Measurements from ENCODE around the gene TMEM8B. TPM values are rescaled to one million over a fixed set of nuclear protein-coding genes. Genes with fewer than 3 reads are reported as not detected.

TMEM8B gene
- total and polyA plus RNA-seq, 10 donors = 2.9 to 9.8 (median 6.2) TPM

GRCh38 chr9:35852876-35853865, 24.1 kb downstream of the TMEM8B start:
- no peak overlapping the region for H3K4me3 ChIP-seq
- H3K27me3 ChIP-seq (replicated peaks in 1 of 7) = peaks cover 0 to 23% (median 0%) of the 10 kb centered on the region in 7 donors
- H3K9me3 ChIP-seq = no peaks in the 10 kb centered on the region
- no peak for TF ChIP-seq CTCF (IDR thresholded peaks at IDR 0.05 in 8 of 11, conservative IDR thresholded peaks at IDR 0.05 in 3 of 11)
- no peak for TF ChIP-seq POLR2A (IDR thresholded peaks at IDR 0.05)
- TF ChIP-seq POLR2AphosphoS5 (IDR thresholded peaks at IDR 0.05) = no peak
- H3K4me1 ChIP-seq = peaks cover 0 to 19% (median 6%) of the 10 kb centered on the region in 6 donors
- intact Hi-C loops (cut with DNase I; ENCODE audit: low total_unique reads) = no loop called here
- WGBS, 5 donors = 83 to 86% (median 84%) methylated on average over 20 to 25 of the region's 25 CpGs
- peak; percentile 64 for DNase-seq
- H3K27ac ChIP-seq = no peak overlapping the region
- H3K36me3 ChIP-seq = no peaks in the 10 kb centered on the region

GRCh38 chr9:35854091-35854762, 25.2 kb downstream of the TMEM8B start:
- DNase-seq = peak; percentile 29

GRCh38 chr9:35856206-35856605, 27.2 kb downstream of the TMEM8B start:
- Histone ChIP-seq H3K9me3 (no peaks in the 10 kb centered on the region), H3K27me3 (replicated peaks in 1 of 7) (peaks cover 0 to 32% (median 0%) of the 10 kb centered on the region in 7 donors), H3K4me1 (peaks cover 0 to 11% (median 0%) of the 10 kb centered on the region in 6 donors), H3K4me3 (no peak overlapping the region), H3K27ac (no peak overlapping the region), H3K36me3 (no peaks in the 10 kb centered on the region)
- DNase-seq = no peak
- intact Hi-C loops (cut with DNase I; ENCODE audit: low total_unique reads) = no loop called here
- no peak for TF ChIP-seq POLR2AphosphoS5 (IDR thresholded peaks at IDR 0.05)
- TF ChIP-seq POLR2A (IDR thresholded peaks at IDR 0.05) = no peak
- no peak for TF ChIP-seq CTCF (IDR thresholded peaks at IDR 0.05 in 8 of 11, conservative IDR thresholded peaks at IDR 0.05 in 3 of 11)
- 71 to 82% (median 76%) methylated on average over 3 of the region's 3 CpGs for WGBS, 5 donors

More at GRCh38 chr9:35854091-35854762, 25.2 kb downstream of the TMEM8B start:
- no peak for TF ChIP-seq POLR2AphosphoS5 (IDR thresholded peaks at IDR 0.05)
- no peak for TF ChIP-seq CTCF (IDR thresholded peaks at IDR 0.05 in 8 of 11, conservative IDR thresholded peaks at IDR 0.05 in 3 of 11)
- no peak for TF ChIP-seq POLR2A (IDR thresholded peaks at IDR 0.05)
- 86 to 96% (median 92%) methylated on average over 7 of the region's 7 CpGs for WGBS, 5 donors
- Histone ChIP-seq H3K36me3 (no peaks in the 10 kb centered on the region), H3K9me3 (no peaks in the 10 kb centered on the region), H3K4me3 (no peak overlapping the region), H3K4me1 (peaks cover 0 to 10% (median 2%) of the 10 kb centered on the region in 6 donors), H3K27me3 (replicated peaks in 1 of 7) (peaks cover 0 to 23% (median 0%) of the 10 kb centered on the region in 7 donors), H3K27ac (no peak overlapping the region)
- intact Hi-C loops (cut with DNase I; ENCODE audit: low total_unique reads) = no loop called here
